Measurements from ENCODE around the gene SETD7. TPM values are rescaled to one million over a fixed set of nuclear protein-coding genes. Genes with fewer than 3 reads are reported as not detected.

SETD7 gene
- total RNA-seq (2022) (60.4 and 66.9 TPM in 2 replicates), Bru-seq, nascent RNA (percentile 86 among the genes with signal in this experiment), BruChase-seq, experiment 1, labeled RNA remaining after a 6-hour chase (percentile 94 among the genes with signal in this experiment), BruChase-seq, experiment 2, labeled RNA remaining after a 2-hour chase (percentile 87 among the genes with signal in this experiment)
- long read RNA-seq, full-length matches to known transcripts, result 52 of 81 reads
- long read RNA-seq, partial matches to known transcripts, result 9 of 81 reads
- long read RNA-seq, other reads (novel, unspliced or antisense), result 20 of 81 reads

GRCh38 chr4:139556071-139556723 is at the start of gene SETD7:
SETD7 (minus strand) TSS chr4:139556219; CDS start chr4:139556137, 82 bp downstream.
- BruUV-seq (replicated peaks), result no TSS peak
- DNase-seq (ENCODE audit: unreplicated experiment), result peak; percentile 84

GRCh38 chr4:139605516-139605915 is 49.5 kb upstream of the SETD7 start:
- Mint-ChIP-seq H3K4me1 (ENCODE audit: insufficient read depth, unreplicated experiment) (peaks cover 34% of the 10 kb centered on the region), H3K36me3 (ENCODE audit: insufficient read depth, unreplicated experiment) (peaks cover 6% of the 10 kb centered on the region), H3K9me3 (ENCODE audit: unreplicated experiment) (no peaks in the 10 kb centered on the region), H3K27me3 (ENCODE audit: insufficient read depth, unreplicated experiment) (no peaks in the 10 kb centered on the region), H3K4me3 (ENCODE audit: unreplicated experiment) (no peak overlapping the region), H3K27ac (ENCODE audit: low read depth, unreplicated experiment) (no peak overlapping the region)
- intact Hi-C loops (cut with micrococcal nuclease), result no loop called here
- TF ChIP-seq CTCF (IDR thresholded peaks at IDR 0.05; ENCODE audit: unreplicated experiment), result no peak
- DNase-seq (ENCODE audit: unreplicated experiment), result no peak
- ChIA-PET POLR2A (interaction anchor here (0.8 to 0.9 kb wide), 2 partner anchors 37 to 49 kb away, joined by 3 to 4 read pairs; partner anchors contain the start of gene SETD7), CTCF (interaction anchor here (0.6 to 13.7 kb wide), 10 partner anchors 11 to 166 kb away, joined by 3 to 476 read pairs (median 6); partner anchors contain the start of gene MGST2)
- BruUV-seq (replicated peaks), result no TSS peak

More at GRCh38 chr4:139556071-139556723, at the start of gene SETD7:
- Mint-ChIP-seq H3K4me1 (ENCODE audit: insufficient read depth, unreplicated experiment) (peaks cover 30% of the 10 kb centered on the region), H3K9me3 (ENCODE audit: unreplicated experiment) (no peaks in the 10 kb centered on the region), H3K4me3 (ENCODE audit: unreplicated experiment) (peak within 1 kb of the TSS; percentile 82), H3K36me3 (ENCODE audit: insufficient read depth, unreplicated experiment) (peaks cover 13% of the 10 kb centered on the region), H3K27ac (ENCODE audit: low read depth, unreplicated experiment) (peak within 1 kb of the TSS; percentile 73), H3K27me3 (ENCODE audit: insufficient read depth, unreplicated experiment) (no peaks in the 10 kb centered on the region)
- intact Hi-C loops (cut with micrococcal nuclease), result loop anchor here (10.0 kb wide), 1 partner anchor 101 kb away; the partner anchor contains the start of gene RAB33B
- no peak for TF ChIP-seq CTCF (IDR thresholded peaks at IDR 0.05; ENCODE audit: unreplicated experiment)
- CTCF ChIA-PET, result interaction anchor here (0.6 to 2.7 kb wide), 11 partner anchors 11 to 312 kb away, joined by 3 to 10 read pairs (median 5); no protein-coding TSS in a partner anchor
- POLR2A ChIA-PET, result interaction anchor here (0.6 to 6.8 kb wide), 29 partner anchors 8 to 817 kb away, joined by 3 to 72 read pairs (median 5); partner anchors contain the start of genes ELF2, MGST2, NAA15 and NOCT

GRCh38 chr4:139603576-139604410 is 47.8 kb upstream of the SETD7 start:
- peaks cover 41% of the 10 kb centered on the region for H3K4me1 Mint-ChIP-seq (ENCODE audit: insufficient read depth, unreplicated experiment)
- H3K27ac Mint-ChIP-seq (ENCODE audit: low read depth, unreplicated experiment), result no peak overlapping the region
- H3K9me3 Mint-ChIP-seq (ENCODE audit: unreplicated experiment), result peaks cover 7% of the 10 kb centered on the region
- intact Hi-C loops (cut with micrococcal nuclease), result loop anchor here (1.0 to 5.0 kb wide), 3 partner anchors 48 to 549 kb away; partner anchors contain the start of gene MAML3
- no peaks in the 10 kb centered on the region for H3K27me3 Mint-ChIP-seq (ENCODE audit: insufficient read depth, unreplicated experiment)
- ChIA-PET POLR2A (interaction anchor here (0.9 to 2.7 kb wide), 5 partner anchors 43 to 54 kb away, joined by 3 to 10 read pairs (median 3); no protein-coding TSS in a partner anchor), CTCF (interaction anchor here (0.6 to 13.7 kb wide), 43 partner anchors 9 to 1873 kb away, joined by 3 to 476 read pairs (median 5); partner anchors contain the start of genes MGST2 and SETD7)
- peaks cover 6% of the 10 kb centered on the region for H3K36me3 Mint-ChIP-seq (ENCODE audit: insufficient read depth, unreplicated experiment)
- BruUV-seq (replicated peaks), result no TSS peak
- no peak overlapping the region for H3K4me3 Mint-ChIP-seq (ENCODE audit: unreplicated experiment)
- TF ChIP-seq CTCF (IDR thresholded peaks at IDR 0.05; ENCODE audit: unreplicated experiment), result peak; percentile 49
- DNase-seq (ENCODE audit: unreplicated experiment), result peak; percentile 80

Measured in MCF 10A (cell line).